GM10266 (cell line): ENCODE data around the gene NIP7.
A peak's percentile ranks its signal among the peaks of the same experiment; 100 is the strongest.

Experiments
- DNase-seq: peaks from one replicate; pipeline ENCODE4 v3.0.0; 2012; ENCODE audit errors: extremely low spot score
- CTCF ChIP-seq: IDR thresholded peaks from 2 replicates; pipeline ENCODE4 v1.5.1; 2012; ENCODE audit warnings: mild to moderate bottlenecking, low read depth; ENCODE audit not compliant: control insufficient read depth, insufficient read depth; ENCODE audit errors: missing control alignments

The NIP7 gene

GRCh38 chr16:69325784-69326171, 13.8 kb upstream of the NIP7 start:
- no peak for DNase-seq
- TF ChIP-seq CTCF, result no peak

GRCh38 chr16:69326172-69326873, 13.2 kb upstream of the NIP7 start:
- DNase-seq, result no peak
- TF ChIP-seq CTCF, result no peak

- no peak for TF ChIP-seq CTCF
- no peak for DNase-seq
These were observed 11.8 kb upstream of the NIP7 start for GRCh38 chr16:69327585-69328310.

DNA sequence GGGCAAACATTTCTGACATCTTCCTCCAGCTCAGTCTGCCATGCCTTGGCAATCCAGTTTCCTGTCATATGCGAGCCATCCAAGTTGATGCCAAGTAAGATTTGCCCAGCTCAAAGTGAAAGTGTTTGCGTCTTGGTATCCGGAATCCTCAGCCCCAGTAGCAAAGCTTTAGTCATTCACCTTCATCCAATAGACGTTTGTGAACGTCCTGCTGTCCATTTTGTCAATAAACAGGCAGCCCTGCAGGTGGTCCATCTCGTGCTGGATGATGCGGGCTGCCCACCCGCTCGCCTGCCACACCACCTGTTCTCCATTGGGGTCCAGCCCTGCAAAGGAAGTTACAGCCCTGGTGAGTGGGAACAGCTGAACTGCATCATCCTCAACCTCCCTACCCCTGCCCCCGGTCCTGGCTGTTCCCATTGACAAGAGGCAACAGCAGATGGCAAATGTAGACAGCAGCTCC, 10.7 kb upstream of the NIP7 start:
- no peak for DNase-seq
- TF ChIP-seq CTCF, result no peak

DNA sequence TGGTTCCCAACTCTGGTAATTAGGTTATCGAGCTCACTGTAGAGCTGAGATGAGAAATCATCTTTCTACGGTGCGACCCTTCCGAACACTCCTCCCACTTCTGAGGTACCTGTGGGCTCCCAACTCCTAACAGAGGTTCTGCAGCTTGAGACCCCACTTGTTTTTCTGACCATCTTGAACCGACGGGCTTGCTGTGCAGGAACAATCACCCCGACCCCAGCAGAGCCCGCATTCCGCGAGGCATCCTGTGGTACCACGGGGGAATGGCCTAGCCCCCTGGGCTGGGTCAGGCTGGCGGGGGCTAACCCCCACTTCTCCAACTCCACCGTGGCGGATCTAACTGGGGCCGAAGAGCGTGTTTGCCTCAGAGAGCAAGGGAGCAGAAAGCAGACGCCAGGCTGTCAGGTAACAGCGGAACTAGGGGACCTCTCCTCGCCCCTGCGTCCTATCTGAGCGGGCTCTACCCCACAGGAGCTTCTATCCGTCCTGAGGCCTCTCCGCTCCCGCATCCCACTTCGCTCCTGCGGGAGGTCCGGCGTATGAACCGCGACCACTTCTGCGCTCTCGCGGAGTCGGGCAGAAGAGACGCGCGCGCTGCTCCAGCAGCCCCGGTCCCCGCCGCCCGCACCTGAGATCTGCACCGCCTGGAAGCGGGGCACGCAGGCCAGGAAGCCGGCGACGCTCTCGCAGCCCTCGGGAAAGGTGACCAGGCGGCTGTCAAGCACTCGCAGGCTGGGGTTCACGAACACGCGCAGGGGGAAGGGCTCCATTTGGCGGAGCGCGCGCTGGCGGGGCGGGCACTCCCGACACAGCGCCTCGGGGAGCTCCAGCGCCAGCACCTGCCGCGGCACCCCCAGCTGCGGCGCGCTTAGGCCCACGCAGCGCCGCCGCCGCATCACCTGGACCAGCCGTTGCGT, 9.9 kb upstream of the NIP7 start:
- no peak for TF ChIP-seq CTCF
- DNase-seq, result peak; percentile 64

- DNase-seq, result peak; percentile 96
- peak; percentile 9 for TF ChIP-seq CTCF
These were observed 9.1 kb upstream of the NIP7 start, which contains the start of gene PDF for GRCh38 chr16:69330286-69331109. PDF (minus strand) TSS chr16:69330588; CDS start chr16:69330570, 18 bp downstream.
